SK-N-SH (cell line): Measurements from ENCODE around the gene ADAMTSL5. TPM values are rescaled to one million over a fixed set of nuclear protein-coding genes. Genes with fewer than 3 reads are reported as not detected.

Source experiments
- CTCF ChIA-PET: fragments of 300-600, 350-600 bp; formaldehyde crosslinking; extraction: SDS; loops from one replicate; lab custom pipeline; 2021; lab: Yijun Ruan, JAX
- POLR2A ChIA-PET: fragments of 350-600 bp; sonication (Branson Sonifier 250); formaldehyde crosslinking; extraction: SDS; loops from one replicate; lab custom pipeline; 2020; ENCODE audit warnings: antibody characterized with exemption, inconsistent platforms; lab: Yijun Ruan, JAX
- DNase-seq: peaks from one replicate; pipeline ENCODE4 v3.0.0; 2012
- H2AFZ ChIP-seq: fragments of 200-600 bp; sonication (generic); 2 replicates; pipeline ENCODE4 v1.8.1; 2016; ENCODE audit warnings: antibody characterized with exemption, mild to moderate bottlenecking, low read depth
- H3F3A ChIP-seq: fragments of 200-600 bp; sonication (generic); replicated peaks from 2 replicates; pipeline ENCODE3; 2016; ENCODE audit warnings: antibody characterized with exemption, mild to moderate bottlenecking; ENCODE audit not compliant: insufficient read depth
- H3K27ac ChIP-seq, 2 experiments: fragments of 200-500 bp in 1 of 2; fragments of 200-600 bp in 1 of 2; sonication (Bioruptor generic) in 1 of 2; sonication (generic), shearing (Covaris generic) in 1 of 2; 2 replicates each; pipeline versions ENCODE4 v1.5.1 to v1.6.1; 2014 to 2016; ENCODE audit warnings: low read depth in 2 of 2, inconsistent platforms in 1 of 2, low read length in 1 of 2, mild to moderate bottlenecking in 1 of 2, mixed read lengths in 1 of 2
- H3K27me3 ChIP-seq: fragments of 200-600 bp; sonication (generic), shearing (Covaris generic); 2 replicates; pipeline ENCODE4 v1.6.1; 2016; ENCODE audit warnings: mixed run types; ENCODE audit not compliant: insufficient read depth
- H3K36me3 ChIP-seq, 2 experiments: fragments of 200-500 bp in 1 of 2; fragments of 200-600 bp in 1 of 2; sonication (Bioruptor generic) in 1 of 2; sonication (generic) in 1 of 2; replicated peaks in 1 of 2; 2 replicates each; pipeline versions ENCODE3 to v1.5.1; 2014 to 2016; ENCODE audit warnings: low read length in 1 of 2, mild to moderate bottlenecking in 1 of 2; ENCODE audit not compliant: insufficient read depth in 2 of 2, control insufficient read depth in 1 of 2
- H3K4me1 ChIP-seq, 2 experiments: fragments of 200-500 bp in 1 of 2; fragments of 200-600 bp in 1 of 2; sonication (Bioruptor generic) in 1 of 2; sonication (generic), shearing (Covaris generic) in 1 of 2; 2 replicates each; pipeline versions ENCODE4 v1.5.1 to v1.6.1; 2014 to 2016; ENCODE audit warnings: low read depth in 1 of 2, low read length in 1 of 2, mixed run types in 1 of 2; ENCODE audit not compliant: insufficient read depth in 2 of 2, control insufficient read depth in 1 of 2
- H3K4me2 ChIP-seq: fragments of 200-600 bp; sonication (generic), shearing (Covaris generic); 2 replicates; pipeline ENCODE4 v1.6.1; 2017; ENCODE audit warnings: mixed run types
- H3K4me3 ChIP-seq, 2 experiments: fragments of 200-500 bp in 1 of 2; fragments of 200-600 bp in 1 of 2; sonication (Bioruptor generic) in 1 of 2; sonication (generic), shearing (Covaris generic) in 1 of 2; 2 replicates each; pipeline versions ENCODE4 v1.5.1 to v1.8.1; 2014 to 2016; ENCODE audit warnings: low read depth in 2 of 2, inconsistent platforms in 1 of 2, low read length in 1 of 2, mild to moderate bottlenecking in 1 of 2, mixed read lengths in 1 of 2, moderate library complexity in 1 of 2
- H3K79me2 ChIP-seq: fragments of 200-600 bp; sonication (generic); 2 replicates; pipeline ENCODE4 v1.8.1; 2017; ENCODE audit warnings: mild to moderate bottlenecking; ENCODE audit not compliant: insufficient read depth
- H3K9ac ChIP-seq: fragments of 200-600 bp; sonication (generic); 2 replicates; pipeline ENCODE4 v1.6.1; 2017; ENCODE audit warnings: mixed run types
- H3K9me2 ChIP-seq: fragments of 200-600 bp; sonication (generic); 2 replicates; pipeline ENCODE4 v1.6.1; 2017; ENCODE audit warnings: mixed run types
- H3K9me3 ChIP-seq: fragments of 200-600 bp; sonication (generic); 2 replicates; pipeline ENCODE4 v1.6.1; 2017; ENCODE audit warnings: mixed run types, mild to moderate bottlenecking, moderate library complexity
- H4K20me1 ChIP-seq: fragments of 200-600 bp; sonication (generic); 2 replicates; pipeline ENCODE4 v1.6.1; 2017; ENCODE audit warnings: mild to moderate bottlenecking, mixed run types; ENCODE audit not compliant: insufficient read depth
- CHD2 ChIP-seq: fragments of 150-350 bp; IDR thresholded peaks from 2 replicates; pipeline ENCODE4 v1.6.1; 2018; ENCODE audit warnings: low read length; ENCODE audit not compliant: partially characterized antibody
- ELF1 ChIP-seq: IDR thresholded peaks from 2 replicates; pipeline ENCODE4 v1.4.0; 2012
- EZH2phosphoT487 ChIP-seq: fragments of 200-600 bp; sonication (generic); IDR thresholded peaks from 2 replicates; pipeline ENCODE4 v1.6.1; 2017; ENCODE audit warnings: low read depth, mixed run types, mild to moderate bottlenecking, antibody characterized with exemption, moderate library complexity, borderline replicate concordance
- FOSL2 ChIP-seq: IDR thresholded peaks from 2 replicates; pipeline ENCODE4 v1.4.0; 2012; ENCODE audit warnings: low read depth, mild to moderate bottlenecking, moderate library complexity, borderline replicate concordance
- GABPA ChIP-seq: IDR thresholded peaks from 2 replicates; pipeline ENCODE4 v1.4.0; 2012; ENCODE audit warnings: low read depth, mild to moderate bottlenecking
- IRF3 ChIP-seq: fragments of 150-350 bp; IDR thresholded peaks from 2 replicates; pipeline ENCODE4 v1.6.1; 2016; ENCODE audit warnings: mild to moderate bottlenecking, low read depth, low read length
- JUND ChIP-seq: IDR thresholded peaks from 2 replicates; pipeline ENCODE4 v1.4.0; 2012
- MEF2A ChIP-seq: IDR thresholded peaks from 2 replicates; pipeline ENCODE4 v1.4.0; 2012; ENCODE audit warnings: low read depth, borderline replicate concordance
- NFIC ChIP-seq: IDR thresholded peaks from 2 replicates; pipeline ENCODE4 v1.4.0; 2012; ENCODE audit warnings: borderline replicate concordance
- NRF1 ChIP-seq: IDR thresholded peaks from 2 replicates; pipeline ENCODE4 v1.6.1; 2012; ENCODE audit warnings: low read depth, mild to moderate bottlenecking, low read length
- PBX3 ChIP-seq: IDR thresholded peaks from 2 replicates; pipeline ENCODE4; 2012
- RFX5 ChIP-seq: IDR thresholded peaks from 2 replicates; pipeline ENCODE4 v1.6.1; 2012; ENCODE audit warnings: mild to moderate bottlenecking, improper control_type of control experiment, low read length
- SMC3 ChIP-seq: IDR thresholded peaks from 2 replicates; pipeline ENCODE4 v1.6.1; 2012; ENCODE audit warnings: low read depth, low read length, improper control_type of control experiment
- TAF1 ChIP-seq: IDR thresholded peaks from 2 replicates; pipeline ENCODE4 v1.6.1; 2012; ENCODE audit warnings: low read depth, mild to moderate bottlenecking, low read length, moderate library complexity, borderline replicate concordance
- TEAD4 ChIP-seq: IDR thresholded peaks from 2 replicates; pipeline ENCODE4 v1.4.0; 2012; ENCODE audit warnings: mild to moderate bottlenecking, borderline replicate concordance; ENCODE audit not compliant: insufficient read depth
- YY1 ChIP-seq: IDR thresholded peaks from 2 replicates; pipeline ENCODE4 v1.4.0; 2012; ENCODE audit warnings: low read depth, mild to moderate bottlenecking
- WGBS: methylation state at CpG from one replicate; pipeline ENCODE4 v1.1.6; 2017; ENCODE audit warnings: low lambda C conversion rate; 5-methylcytosine and 5-hydroxymethylcytosine counted together
- polyA plus RNA-seq, 3 experiments: library from polyadenylated mRNA; depleted of rRNA; stranded (reverse); fragments of >200 nt; gene quantifications; 2 replicates each; pipeline ENCODE4 v1.2.3, GENCODE V29; 2012
- TF ChIP-seq, protein P1 (sequence below): IDR thresholded peaks from 2 replicates; pipeline ENCODE4 v1.6.1; 2012; ENCODE audit warnings: mild to moderate bottlenecking, low read depth, low read length, moderate library complexity

The ADAMTSL5 gene
- polyA plus RNA-seq, 1 of the 3 experiments (the other 2 are of a cell fraction): 5.7 TPM

GRCh38 chr19:1524972-1525325 is 12.1 kb upstream of the ADAMTSL5 start:
- Histone ChIP-seq H3F3A (peaks cover 6% of the 10 kb centered on the region), H3K4me3 (no peak overlapping the region), H3K9me2 (no peaks in the 10 kb centered on the region), H3K9me3 (no peaks in the 10 kb centered on the region), H3K27ac (no peak overlapping the region), H3K4me1 (no peaks in the 10 kb centered on the region), H3K4me2 (no peak overlapping the region), H3K79me2 (no peaks in the 10 kb centered on the region), H2AFZ (no peak overlapping the region), H4K20me1 (no peaks in the 10 kb centered on the region), H3K27me3 (peaks cover 65% of the 10 kb centered on the region), H3K9ac (no peak overlapping the region), H3K36me3 (no peaks in the 10 kb centered on the region)
- TF ChIP-seq RFX5 (no peak), JUND (no peak), ELF1 (no peak), YY1 (no peak), TEAD4 (no peak), NFIC (no peak), EZH2phosphoT487 (no peak), IRF3 (no peak), TAF1 (no peak), FOSL2 (no peak), GABPA (no peak), MEF2A (no peak), CHD2 (no peak), SMC3 (no peak), PBX3 (no peak), NRF1 (no peak)
- TF ChIP-seq, protein P1, sequence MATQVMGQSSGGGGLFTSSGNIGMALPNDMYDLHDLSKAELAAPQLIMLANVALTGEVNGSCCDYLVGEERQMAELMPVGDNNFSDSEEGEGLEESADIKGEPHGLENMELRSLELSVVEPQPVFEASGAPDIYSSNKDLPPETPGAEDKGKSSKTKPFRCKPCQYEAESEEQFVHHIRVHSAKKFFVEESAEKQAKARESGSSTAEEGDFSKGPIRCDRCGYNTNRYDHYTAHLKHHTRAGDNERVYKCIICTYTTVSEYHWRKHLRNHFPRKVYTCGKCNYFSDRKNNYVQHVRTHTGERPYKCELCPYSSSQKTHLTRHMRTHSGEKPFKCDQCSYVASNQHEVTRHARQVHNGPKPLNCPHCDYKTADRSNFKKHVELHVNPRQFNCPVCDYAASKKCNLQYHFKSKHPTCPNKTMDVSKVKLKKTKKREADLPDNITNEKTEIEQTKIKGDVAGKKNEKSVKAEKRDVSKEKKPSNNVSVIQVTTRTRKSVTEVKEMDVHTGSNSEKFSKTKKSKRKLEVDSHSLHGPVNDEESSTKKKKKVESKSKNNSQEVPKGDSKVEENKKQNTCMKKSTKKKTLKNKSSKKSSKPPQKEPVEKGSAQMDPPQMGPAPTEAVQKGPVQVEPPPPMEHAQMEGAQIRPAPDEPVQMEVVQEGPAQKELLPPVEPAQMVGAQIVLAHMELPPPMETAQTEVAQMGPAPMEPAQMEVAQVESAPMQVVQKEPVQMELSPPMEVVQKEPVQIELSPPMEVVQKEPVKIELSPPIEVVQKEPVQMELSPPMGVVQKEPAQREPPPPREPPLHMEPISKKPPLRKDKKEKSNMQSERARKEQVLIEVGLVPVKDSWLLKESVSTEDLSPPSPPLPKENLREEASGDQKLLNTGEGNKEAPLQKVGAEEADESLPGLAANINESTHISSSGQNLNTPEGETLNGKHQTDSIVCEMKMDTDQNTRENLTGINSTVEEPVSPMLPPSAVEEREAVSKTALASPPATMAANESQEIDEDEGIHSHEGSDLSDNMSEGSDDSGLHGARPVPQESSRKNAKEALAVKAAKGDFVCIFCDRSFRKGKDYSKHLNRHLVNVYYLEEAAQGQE: no peak
- ChIA-PET CTCF (interaction anchor here (1.5 to 1.7 kb wide), 2 partner anchors 21 to 23 kb away, joined by 4 to 8 read pairs; no protein-coding TSS in a partner anchor), POLR2A (no interaction called here)
- DNase-seq: no peak
- WGBS: 22% methylated on average over 9 of the region's 17 CpGs
